GM23248 (cell line): ENCODE measurements around the gene COL15A1. TPM values are rescaled to one million over a fixed set of nuclear protein-coding genes. Genes with fewer than 3 reads are reported as not detected.

ENCODE experiments used
- DNase-seq: peaks from one replicate; pipeline ENCODE4 v3.0.0-alpha.2; 2015
- H2AFZ ChIP-seq: fragments of 200-600 bp; sonication (generic); 2 replicates; pipeline ENCODE4 v1.6.1; 2016; ENCODE audit warnings: antibody characterized with exemption
- H3F3A ChIP-seq: fragments of 200-600 bp; sonication (generic); 2 replicates; pipeline ENCODE4 v1.6.1; 2016; ENCODE audit warnings: mild to moderate bottlenecking, antibody characterized with exemption, mixed run types; ENCODE audit not compliant: insufficient read depth
- H3K27ac ChIP-seq: fragments of 200-600 bp; sonication (generic); 2 replicates; pipeline ENCODE4 v1.5.1; 2016; ENCODE audit warnings: mild to moderate bottlenecking
- H3K27me3 ChIP-seq: fragments of 200-600 bp; sonication (generic); replicated peaks from 2 replicates; pipeline ENCODE4 v1.6.1; 2016; ENCODE audit warnings: mild to moderate bottlenecking; ENCODE audit not compliant: insufficient read depth
- H3K36me3 ChIP-seq: fragments of 200-600 bp; sonication (generic); 2 replicates; pipeline ENCODE4 v1.6.1; 2016; ENCODE audit warnings: low read depth, mild to moderate bottlenecking
- H3K4me1 ChIP-seq: fragments of 200-600 bp; sonication (generic); 2 replicates; pipeline ENCODE4 v1.6.1; 2016; ENCODE audit warnings: mild to moderate bottlenecking; ENCODE audit not compliant: insufficient read depth
- H3K4me2 ChIP-seq: fragments of 200-600 bp; sonication (generic); one replicate; pipeline ENCODE4 v1.6.1; 2016; ENCODE audit warnings: mild to moderate bottlenecking; ENCODE audit not compliant: unreplicated experiment
- H3K4me3 ChIP-seq: fragments of 200-600 bp; sonication (generic); 2 replicates; pipeline ENCODE4 v1.5.1; 2016; ENCODE audit warnings: mild to moderate bottlenecking
- H3K79me2 ChIP-seq: fragments of 200-600 bp; sonication (generic); 2 replicates; pipeline ENCODE4 v1.6.1; 2016; ENCODE audit warnings: mild to moderate bottlenecking; ENCODE audit not compliant: insufficient read depth
- H3K9ac ChIP-seq: fragments of 200-600 bp; sonication (generic); 2 replicates; pipeline ENCODE4 v1.6.1; 2016; ENCODE audit warnings: mild to moderate bottlenecking
- H3K9me2 ChIP-seq: fragments of 200-600 bp; sonication (generic); 2 replicates; pipeline ENCODE4 v1.6.1; 2016; ENCODE audit warnings: mixed run types, mild to moderate bottlenecking, moderate library complexity; ENCODE audit not compliant: insufficient read depth
- H3K9me3 ChIP-seq: fragments of 200-600 bp; sonication (generic); one replicate; pipeline ENCODE4 v1.6.1; 2017; ENCODE audit warnings: low read depth
- H4K20me1 ChIP-seq: fragments of 200-600 bp; sonication (generic); 2 replicates; pipeline ENCODE4 v1.6.0; 2016; ENCODE audit not compliant: insufficient read depth
- EZH2 ChIP-seq: fragments of 200-600 bp; sonication (generic); IDR thresholded peaks from 2 replicates; pipeline ENCODE4 v1.6.1; 2018; ENCODE audit warnings: antibody characterized with exemption, mild to moderate bottlenecking; ENCODE audit not compliant: insufficient read depth, poor library complexity, severe bottlenecking
- EZH2phosphoT487 ChIP-seq: fragments of 200-600 bp; sonication (generic); IDR thresholded peaks from 2 replicates; pipeline ENCODE4 v1.6.1; 2018; ENCODE audit warnings: antibody characterized with exemption, moderate library complexity, mild to moderate bottlenecking, low read depth; ENCODE audit not compliant: insufficient read depth
- WGBS, 2 experiments: methylation state at CpG; one replicate each; pipeline ENCODE4 v1.1.6; 2015 to 2017; ENCODE audit warnings: low lambda C conversion rate in 2 of 2, low coverage in 1 of 2; ENCODE audit errors: missing lambda C conversion rate in 2 of 2; 5-methylcytosine and 5-hydroxymethylcytosine counted together
- in situ Hi-C: fragments of 300-500 bp; cut with MboI; formaldehyde crosslinking; loops from 2 replicates; pipeline ENCODE4 v1.15.0; 2020
- polyA plus RNA-seq: library from polyadenylated mRNA; unstranded; fragments of >200 nt; fragmentation: Nextera tagmentation; extraction: Ambion mirVana; gene quantifications from 2 replicates; pipeline ENCODE4 v1.2.1, GENCODE V29; 2016
- total RNA-seq: library from RNA; depleted of rRNA; stranded (reverse); fragments of >200 nt; shearing (Covaris generic); gene quantifications from 2 replicates; pipeline ENCODE4 v1.2.3, GENCODE V29; 2014

COL15A1 gene
- total and polyA plus RNA-seq, 2 experiments from 2014 or later, result 9.7 to 16.8 TPM

DNA sequence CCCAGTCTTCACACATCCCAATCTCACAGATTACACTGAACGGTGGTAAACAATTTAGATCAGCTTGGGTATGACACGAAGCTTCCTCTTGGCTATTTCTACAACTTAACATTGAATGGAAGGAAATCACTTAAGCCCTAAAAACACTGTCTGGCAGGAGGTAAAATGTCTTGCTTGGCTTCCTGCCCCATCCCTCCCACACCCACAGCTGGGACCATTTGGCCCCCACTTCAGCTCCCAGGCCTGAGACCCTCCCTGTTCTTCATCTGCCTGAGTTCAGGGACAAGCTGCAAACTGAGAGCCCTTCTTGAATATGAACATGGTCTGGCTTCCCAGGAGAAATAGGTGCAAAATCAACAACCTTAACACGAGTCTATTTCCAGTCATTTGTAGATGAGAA, 3.4 kb upstream of the COL15A1 start:
- Histone ChIP-seq H3K4me3 (no peak overlapping the region), H2AFZ (no peak overlapping the region), H3K36me3 (no peaks in the 10 kb centered on the region), H3K9me3 (no peaks in the 10 kb centered on the region), H3K27me3 (peaks cover 31% of the 10 kb centered on the region), H3F3A (no peaks in the 10 kb centered on the region), H3K79me2 (no peaks in the 10 kb centered on the region), H3K4me1 (no peaks in the 10 kb centered on the region), H3K9me2 (no peaks in the 10 kb centered on the region), H3K4me2 (no peak overlapping the region), H3K27ac (no peak overlapping the region), H4K20me1 (no peaks in the 10 kb centered on the region), H3K9ac (no peak overlapping the region)
- 57 to 74% methylated on average over 3 of the region's 3 CpGs for WGBS, 2 experiments
- in situ Hi-C loops, result no loop called here
- TF ChIP-seq EZH2phosphoT487 (no peak), EZH2 (no peak)
- no peak for DNase-seq

DNA sequence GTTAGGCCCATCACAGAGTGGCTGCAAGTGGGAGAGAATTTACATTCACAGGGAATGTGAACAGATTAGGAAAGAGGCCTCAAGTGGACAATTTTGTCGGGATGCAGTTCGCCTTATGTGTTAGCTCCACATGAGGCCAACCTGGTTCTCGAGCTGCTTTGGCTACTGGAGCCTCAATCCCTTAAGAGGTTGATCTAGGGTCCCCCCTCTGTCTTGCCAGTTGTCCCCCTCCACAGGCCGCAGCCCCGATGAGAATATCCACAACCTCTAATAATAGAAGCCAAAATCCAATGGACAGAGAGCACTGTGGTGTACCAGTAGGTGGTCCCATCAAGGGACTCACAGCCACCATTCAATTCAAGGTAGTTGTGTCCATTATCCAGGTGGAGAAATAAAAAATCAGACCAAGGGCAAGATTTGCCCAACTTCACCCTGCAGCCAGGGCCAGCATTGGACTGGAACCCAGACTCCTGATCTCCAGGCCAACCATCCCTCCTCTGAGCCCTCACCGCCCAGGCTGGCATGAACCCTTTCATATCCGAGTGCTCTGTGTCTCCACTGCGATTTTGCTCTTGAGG, 1.7 kb upstream of the COL15A1 start:
- in situ Hi-C loops, result no loop called here
- Histone ChIP-seq H3K4me3 (no peak overlapping the region), H3K36me3 (no peaks in the 10 kb centered on the region), H3K4me2 (no peak overlapping the region), H4K20me1 (no peaks in the 10 kb centered on the region), H3K9ac (no peak overlapping the region), H3K4me1 (no peaks in the 10 kb centered on the region), H3K9me2 (no peaks in the 10 kb centered on the region), H3K9me3 (no peaks in the 10 kb centered on the region), H2AFZ (no peak overlapping the region), H3F3A (no peaks in the 10 kb centered on the region), H3K27me3 (peaks cover 39% of the 10 kb centered on the region), H3K79me2 (no peaks in the 10 kb centered on the region), H3K27ac (no peak overlapping the region)
- DNase-seq, result no peak
- WGBS, 2 experiments, result 82 to 84% methylated on average over 8 of the region's 8 CpGs
- TF ChIP-seq EZH2phosphoT487 (no peak), EZH2 (no peak)

DNA sequence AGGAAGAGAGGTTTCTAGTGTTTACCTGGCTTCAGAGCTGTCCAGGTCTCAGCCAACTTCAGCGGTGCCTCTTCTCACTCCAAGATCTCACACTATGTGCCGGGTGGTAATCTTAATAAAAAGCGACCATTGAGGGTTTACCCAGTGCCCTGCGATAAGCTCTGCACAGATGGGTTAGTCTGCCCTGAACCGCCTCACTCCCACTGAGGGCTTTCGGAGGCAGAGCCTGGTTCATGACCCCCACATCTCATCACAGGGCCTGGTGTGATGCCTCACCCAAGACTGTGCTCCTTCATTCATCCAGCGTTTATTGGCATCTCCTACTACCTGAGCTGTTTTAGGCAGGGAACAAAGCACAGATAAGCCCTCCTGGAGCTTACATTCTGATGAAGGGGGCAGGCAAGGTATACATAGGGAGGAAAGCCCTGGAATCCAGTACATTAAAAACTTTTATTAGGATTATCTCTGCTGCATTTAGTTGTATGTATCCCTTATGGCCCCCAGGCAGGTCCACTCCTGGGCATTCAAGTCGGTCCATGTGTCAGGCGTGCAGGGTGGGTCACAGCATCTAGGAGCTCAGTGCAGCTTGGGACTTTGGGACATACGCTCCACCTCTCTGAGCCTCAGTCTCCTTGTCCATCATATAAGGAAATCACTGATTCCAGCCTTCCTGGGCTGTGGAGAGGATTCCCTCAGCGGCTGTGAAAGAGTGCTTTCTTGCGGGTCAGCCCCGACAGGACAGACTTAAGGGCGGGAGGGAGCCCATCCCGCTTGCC, 613 bp upstream of the COL15A1 start:
- Histone ChIP-seq H2AFZ (peak overlapping the region; percentile 80), H3K9me3 (no peaks in the 10 kb centered on the region), H3K9me2 (no peaks in the 10 kb centered on the region), H3K27me3 (peaks cover 39% of the 10 kb centered on the region), H3K9ac (peak overlapping the region; percentile 53; the same call in 1 of the 2 replicates), H3K4me1 (no peaks in the 10 kb centered on the region), H3K36me3 (no peaks in the 10 kb centered on the region), H3K4me3 (peak overlapping the region; percentile 68), H3F3A (no peaks in the 10 kb centered on the region), H3K79me2 (no peaks in the 10 kb centered on the region), H3K27ac (no peak overlapping the region), H4K20me1 (no peaks in the 10 kb centered on the region), H3K4me2 (peak overlapping the region; percentile 86)
- peak; percentile 9 for DNase-seq
- 53 to 54% methylated on average over 15 of the region's 15 CpGs for WGBS, 2 experiments
- in situ Hi-C loops, result no loop called here
- no peak for TF ChIP-seq EZH2
- TF ChIP-seq EZH2phosphoT487, result no peak

DNA sequence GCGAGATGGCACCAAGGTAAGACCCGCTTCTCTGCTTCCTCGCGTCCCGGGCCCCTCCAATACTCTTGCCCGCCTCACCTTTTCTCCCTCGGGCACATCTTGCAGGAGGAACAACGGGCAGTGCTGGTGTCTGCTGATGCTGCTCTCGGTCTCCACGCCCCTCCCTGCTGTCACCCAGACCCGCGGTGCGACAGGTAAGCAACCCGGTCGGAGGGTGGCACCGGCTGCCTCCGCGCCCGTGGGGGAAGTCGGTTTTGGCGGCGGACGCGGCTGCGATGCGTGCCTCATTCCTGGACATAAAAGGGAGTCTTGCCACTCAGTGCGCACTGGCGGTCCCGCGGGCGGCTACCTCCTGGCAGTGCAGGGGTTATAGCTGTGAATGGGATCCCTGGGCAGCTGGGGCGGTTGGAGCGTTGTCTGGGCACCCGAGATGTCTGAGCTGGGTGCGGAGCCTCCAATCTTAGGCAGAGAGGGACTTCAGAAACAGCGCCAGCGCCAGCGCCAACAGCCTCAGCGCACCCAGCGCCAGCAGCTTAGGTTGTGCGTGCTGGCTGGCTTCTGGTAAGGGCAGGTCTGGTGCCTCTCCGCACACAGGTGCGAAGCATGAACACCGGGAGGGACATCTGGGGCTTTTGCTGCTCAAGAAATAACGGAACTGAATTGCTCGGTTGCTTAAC, 488 bp downstream of the COL15A1 start:
- Histone ChIP-seq H3K9me2 (no peaks in the 10 kb centered on the region), H3K27ac (no peak overlapping the region), H3K9ac (peak overlapping the region; percentile 53), H3K4me2 (peak overlapping the region; percentile 86), H3K79me2 (no peaks in the 10 kb centered on the region), H3K27me3 (peaks cover 39% of the 10 kb centered on the region), H3K4me1 (no peaks in the 10 kb centered on the region), H3F3A (no peaks in the 10 kb centered on the region), H3K36me3 (no peaks in the 10 kb centered on the region), H3K9me3 (no peaks in the 10 kb centered on the region), H4K20me1 (no peaks in the 10 kb centered on the region), H2AFZ (peak overlapping the region; percentile 80), H3K4me3 (peak overlapping the region; percentile 68)
- in situ Hi-C loops, result no loop called here
- WGBS, 2 experiments, result 0 to 1% methylated on average over 45 of the region's 46 CpGs
- DNase-seq, result peak; percentile 50
- TF ChIP-seq EZH2phosphoT487 (0 out of 2 replicates have a peak, but pooled peaks have one; percentile 61), EZH2 (no peak)
